Epithelial cell of proximal tubule (primary cell): ENCODE results near the gene LIX1L. TPM values are rescaled to one million over a fixed set of nuclear protein-coding genes. Genes with fewer than 3 reads are reported as not detected.
A peak's percentile ranks its signal among the peaks of the same experiment; 100 is the strongest.
"Not testable (repeated sequence)": the region's sequence is repeated elsewhere in the genome, so short reads cannot be mapped to it uniquely, and the experiment has no call there.

Experiments used
- DNase-seq: peaks from one replicate; pipeline ENCODE4 v3.0.0-alpha.2; 2011; ENCODE audit warnings: low read depth
- H3K4me3 ChIP-seq: 2 replicates; pipeline ENCODE4 v1.5.1; 2011; ENCODE audit warnings: low read depth, mild to moderate bottlenecking, low read length
- CTCF ChIP-seq: conservative IDR thresholded peaks from 2 replicates; pipeline ENCODE4 v1.5.1; 2012; ENCODE audit warnings: low read depth, mild to moderate bottlenecking, low read length
- total RNA-seq: library from RNA; depleted of rRNA; stranded (reverse); fragments of >200 nt; gene quantifications from 2 replicates; pipeline ENCODE4 v1.2.3, GENCODE V29; 2015

Gene LIX1L
- total RNA-seq, 1 donor from 2014 or later, result 32.5 TPM

GRCh38 chr1:145935708-145936107 is 22.1 kb downstream of the LIX1L start:
- TF ChIP-seq CTCF, result no peak
- DNase-seq, result no peak
- no peak overlapping the region for H3K4me3 ChIP-seq

- DNase-seq, H3K4me3 ChIP-seq: not testable (repeated sequence)
Measured at GRCh38 chr1:145932522-145933009, 25.3 kb downstream of the LIX1L start.

GRCh38 chr1:145927916-145928643 is 29.7 kb downstream of the LIX1L start:
- no peak for DNase-seq
- no peak for TF ChIP-seq CTCF
- H3K4me3 ChIP-seq, result peak overlapping the region; percentile 96

- peak; percentile 94 for DNase-seq
- peak; percentile 68 for TF ChIP-seq CTCF
- H3K4me3 ChIP-seq, result peak within 1 kb of the TSS; percentile 96
Measured at GRCh38 chr1:145927063-145927886, 30.5 kb downstream of the LIX1L start, which contains the start of gene RBM8A. TSS of gene RBM8A (minus strand) at chr1:145927484. CDS start at chr1:145927426, 58 bp downstream.

- no peak for DNase-seq
- H3K4me3 ChIP-seq, result peak overlapping the region; percentile 96
- TF ChIP-seq CTCF, result no peak
Measured at GRCh38 chr1:145926686-145927062, 31.1 kb downstream of the LIX1L start.

- TF ChIP-seq CTCF, result no peak
- no peak for DNase-seq
- H3K4me3 ChIP-seq, result no peak overlapping the region
Measured at GRCh38 chr1:145922266-145922665, 35.6 kb downstream of the LIX1L start.

GRCh38 chr1:145920297-145920696 is 37.5 kb downstream of the LIX1L start:
- H3K4me3 ChIP-seq, result peak overlapping the region; percentile 95

More at GRCh38 chr1:145920297-145920696, 37.5 kb downstream of the LIX1L start:
- not testable (repeated sequence) for DNase-seq
